HEK293 (cell line): ENCODE data around the gene PBXIP1.
A peak's percentile ranks its signal among the peaks of the same experiment; 100 is the strongest.

Experiments used
- BCL11A ChIP-seq: fragments of 450-650 bp; formaldehyde crosslinking; IDR thresholded peaks from 2 replicates; pipeline ENCODE4 v1.5.1; 2016; ENCODE audit warnings: low read depth, missing biosample characterization, missing genetic modification characterization
- IKZF3 ChIP-seq: fragments of 450-650 bp; IDR thresholded peaks from 2 replicates; pipeline ENCODE4 v1.5.0; 2018; ENCODE audit warnings: missing biosample characterization, mild to moderate bottlenecking, missing genetic modification characterization, moderate library complexity
- KLF1 ChIP-seq: fragments of 450-650 bp; formaldehyde crosslinking; IDR thresholded peaks from 2 replicates; pipeline ENCODE4 v1.5.1; 2016; ENCODE audit warnings: missing biosample characterization, missing genetic modification characterization
- MYNN ChIP-seq: fragments of 450-650 bp; formaldehyde crosslinking; IDR thresholded peaks from 2 replicates; pipeline ENCODE4 v1.5.1; 2016; ENCODE audit warnings: missing biosample characterization, missing genetic modification characterization, borderline replicate concordance
- PATZ1 ChIP-seq: fragments of 450-650 bp; formaldehyde crosslinking; IDR thresholded peaks from 2 replicates; pipeline ENCODE4 v1.5.1; 2016; ENCODE audit warnings: missing biosample characterization, missing genetic modification characterization
- SP2 ChIP-seq: fragments of 450-650 bp; formaldehyde crosslinking; IDR thresholded peaks from 2 replicates; pipeline ENCODE4 v1.5.1; 2016; ENCODE audit warnings: missing biosample characterization, missing genetic modification characterization
- SP7 ChIP-seq: fragments of 450-650 bp; formaldehyde crosslinking; IDR thresholded peaks from 2 replicates; pipeline ENCODE4 v1.5.1; 2016; ENCODE audit warnings: missing biosample characterization, missing genetic modification characterization
- TRIM28 ChIP-seq: IDR thresholded peaks from 2 replicates; pipeline ENCODE4 v1.6.1; 2011; ENCODE audit warnings: low read length, control low read depth, borderline replicate concordance
- ZBTB17 ChIP-seq: fragments of 450-650 bp; formaldehyde crosslinking; IDR thresholded peaks from 2 replicates; pipeline ENCODE4 v1.5.1; 2016; ENCODE audit warnings: missing biosample characterization, missing genetic modification characterization
- ZBTB48 ChIP-seq: fragments of 450-650 bp; formaldehyde crosslinking; IDR thresholded peaks from 2 replicates; pipeline ENCODE4 v1.5.1; 2016; ENCODE audit warnings: missing biosample characterization, missing genetic modification characterization
- ZFP69B ChIP-seq: fragments of 450-650 bp; formaldehyde crosslinking; IDR thresholded peaks from 2 replicates; pipeline ENCODE4 v1.5.1; 2016; ENCODE audit warnings: missing biosample characterization, missing genetic modification characterization
- ZNF114 ChIP-seq: fragments of 450-650 bp; formaldehyde crosslinking; IDR thresholded peaks from 2 replicates; pipeline ENCODE4 v1.5.0; 2017; ENCODE audit warnings: missing biosample characterization, missing genetic modification characterization
- ZNF132 ChIP-seq: fragments of 450-650 bp; formaldehyde crosslinking; IDR thresholded peaks from 2 replicates; pipeline ENCODE4 v1.5.1; 2017; ENCODE audit warnings: missing biosample characterization, missing genetic modification characterization, borderline replicate concordance
- ZNF174 ChIP-seq: fragments of 450-650 bp; formaldehyde crosslinking; IDR thresholded peaks from 2 replicates; pipeline ENCODE4 v1.5.0; 2017; ENCODE audit warnings: missing biosample characterization, mild to moderate bottlenecking, missing genetic modification characterization
- ZNF366 ChIP-seq: fragments of 450-650 bp; formaldehyde crosslinking; conservative IDR thresholded peaks from 2 replicates; pipeline ENCODE4 v1.5.1; 2016; ENCODE audit warnings: missing biosample characterization, missing genetic modification characterization
- ZNF37A ChIP-seq: fragments of 450-650 bp; IDR thresholded peaks from 2 replicates; pipeline ENCODE4 v1.5.1; 2018; ENCODE audit warnings: missing biosample characterization, missing genetic modification characterization
- ZNF639 ChIP-seq: fragments of 450-650 bp; formaldehyde crosslinking; IDR thresholded peaks from 2 replicates; pipeline ENCODE4 v1.5.1; 2016; ENCODE audit warnings: missing biosample characterization, missing genetic modification characterization
- ZNF664 ChIP-seq: fragments of 450-650 bp; formaldehyde crosslinking; IDR thresholded peaks from 2 replicates; pipeline ENCODE4 v1.5.1; 2016; ENCODE audit warnings: missing biosample characterization, missing genetic modification characterization
- ZNF830 ChIP-seq: fragments of 450-650 bp; IDR thresholded peaks from 2 replicates; pipeline ENCODE4 v1.5.0; 2018; ENCODE audit warnings: missing biosample characterization, missing genetic modification characterization, low read depth, mild to moderate bottlenecking, moderate library complexity
- ZXDB ChIP-seq: fragments of 450-650 bp; formaldehyde crosslinking; IDR thresholded peaks from 2 replicates; pipeline ENCODE4 v1.5.1; 2016; ENCODE audit warnings: missing biosample characterization, missing genetic modification characterization
- TF ChIP-seq, protein P1 (sequence below): fragments of 450-650 bp; formaldehyde crosslinking; IDR thresholded peaks from 2 replicates; pipeline ENCODE4 v1.5.1; 2016; ENCODE audit warnings: missing biosample characterization, missing genetic modification characterization
- TF ChIP-seq, protein P2 (sequence below): fragments of 450-650 bp; formaldehyde crosslinking; IDR thresholded peaks from 2 replicates; pipeline ENCODE4; 2016; ENCODE audit warnings: missing biosample characterization, missing genetic modification characterization
- TF ChIP-seq, protein P3 (sequence below): fragments of 450-650 bp; formaldehyde crosslinking; conservative IDR thresholded peaks from 2 replicates; pipeline ENCODE4 v1.5.1; 2016; ENCODE audit warnings: low read depth, missing biosample characterization, missing genetic modification characterization
- TF ChIP-seq, protein P4 (sequence below): fragments of 450-650 bp; formaldehyde crosslinking; IDR thresholded peaks from 2 replicates; pipeline ENCODE4 v1.5.1; 2017; ENCODE audit warnings: missing biosample characterization, missing genetic modification characterization
- TF ChIP-seq, protein P5 (sequence below): fragments of 450-650 bp; formaldehyde crosslinking; IDR thresholded peaks from 2 replicates; pipeline ENCODE4 v1.5.1; 2016; ENCODE audit warnings: missing biosample characterization, missing genetic modification characterization

Gene PBXIP1

DNA sequence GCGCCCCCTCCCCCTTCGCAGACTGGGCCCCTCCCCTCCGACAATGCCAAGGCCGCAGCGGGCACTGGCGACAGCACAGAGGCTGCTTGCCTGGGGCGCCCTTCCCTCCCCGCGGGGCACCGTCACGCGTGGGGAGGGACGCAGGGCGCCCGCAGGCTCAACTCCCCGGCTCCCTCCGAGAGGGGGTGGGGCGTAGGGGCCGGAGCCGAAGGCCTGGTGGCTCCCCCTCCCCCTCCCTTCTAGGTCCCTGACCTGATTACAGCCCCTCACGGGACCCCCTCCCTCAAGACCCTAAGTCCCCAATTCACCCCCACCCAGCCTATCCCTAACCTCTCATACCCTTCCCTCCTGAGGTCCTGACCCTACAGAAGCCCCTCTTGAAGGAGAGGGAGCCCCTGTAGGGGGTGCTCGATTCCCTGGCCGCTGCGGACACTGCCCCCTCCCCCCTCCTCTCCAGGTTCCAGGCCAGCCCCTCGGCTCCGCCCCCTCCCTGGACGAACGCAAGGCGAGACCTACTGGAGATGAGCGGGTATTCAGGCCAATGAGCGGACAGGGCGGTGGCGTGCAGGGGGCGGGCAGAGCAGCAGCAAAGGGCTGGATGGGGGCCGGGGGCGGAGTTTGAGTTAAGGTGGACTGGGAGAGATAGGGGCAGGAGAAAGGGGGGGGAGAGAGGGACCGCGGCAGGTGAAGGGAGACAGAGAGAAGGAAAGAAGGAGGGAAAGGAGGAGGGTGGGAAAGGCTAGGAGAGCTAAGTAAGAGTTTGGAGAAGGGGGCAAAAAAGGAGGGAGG lies 46.0 kb upstream of the PBXIP1 start (continued):
- TF ChIP-seq, protein P1, sequence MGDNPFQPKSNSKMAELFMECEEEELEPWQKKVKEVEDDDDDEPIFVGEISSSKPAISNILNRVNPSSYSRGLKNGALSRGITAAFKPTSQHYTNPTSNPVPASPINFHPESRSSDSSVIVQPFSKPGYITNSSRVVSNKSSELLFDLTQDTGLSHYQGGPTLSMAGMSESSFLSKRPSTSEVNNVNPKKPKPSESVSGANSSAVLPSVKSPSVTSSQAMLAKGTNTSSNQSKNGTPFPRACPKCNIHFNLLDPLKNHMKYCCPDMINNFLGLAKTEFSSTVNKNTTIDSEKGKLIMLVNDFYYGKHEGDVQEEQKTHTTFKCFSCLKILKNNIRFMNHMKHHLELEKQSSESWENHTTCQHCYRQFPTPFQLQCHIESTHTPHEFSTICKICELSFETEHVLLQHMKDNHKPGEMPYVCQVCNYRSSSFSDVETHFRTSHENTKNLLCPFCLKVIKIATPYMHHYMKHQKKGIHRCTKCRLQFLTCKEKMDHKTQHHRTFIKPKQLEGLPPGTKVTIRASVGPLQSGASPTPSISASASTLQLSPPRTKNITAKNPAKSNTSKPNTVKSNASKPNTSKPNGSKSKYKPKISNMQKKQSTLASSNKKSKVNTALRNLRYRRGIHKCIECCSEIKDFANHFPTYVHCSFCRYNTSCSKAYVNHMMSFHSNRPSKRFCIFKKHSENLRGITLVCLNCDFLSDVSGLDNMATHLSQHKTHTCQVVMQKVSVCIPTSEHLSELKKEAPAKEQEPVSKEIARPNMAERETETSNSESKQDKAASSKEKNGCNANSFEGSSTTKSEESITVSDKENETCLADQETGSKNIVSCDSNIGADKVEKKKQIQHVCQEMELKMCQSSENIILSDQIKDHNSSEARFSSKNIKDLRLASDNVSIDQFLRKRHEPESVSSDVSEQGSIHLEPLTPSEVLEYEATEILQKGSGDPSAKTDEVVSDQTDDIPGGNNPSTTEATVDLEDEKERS (tag by site-specific recombination), result peak; percentile 88
- TF ChIP-seq ZFP69B (tag by site-specific recombination), result peak; percentile 70
- TF ChIP-seq ZNF114 (tag by site-specific recombination), result no peak
- TF ChIP-seq, protein P2, sequence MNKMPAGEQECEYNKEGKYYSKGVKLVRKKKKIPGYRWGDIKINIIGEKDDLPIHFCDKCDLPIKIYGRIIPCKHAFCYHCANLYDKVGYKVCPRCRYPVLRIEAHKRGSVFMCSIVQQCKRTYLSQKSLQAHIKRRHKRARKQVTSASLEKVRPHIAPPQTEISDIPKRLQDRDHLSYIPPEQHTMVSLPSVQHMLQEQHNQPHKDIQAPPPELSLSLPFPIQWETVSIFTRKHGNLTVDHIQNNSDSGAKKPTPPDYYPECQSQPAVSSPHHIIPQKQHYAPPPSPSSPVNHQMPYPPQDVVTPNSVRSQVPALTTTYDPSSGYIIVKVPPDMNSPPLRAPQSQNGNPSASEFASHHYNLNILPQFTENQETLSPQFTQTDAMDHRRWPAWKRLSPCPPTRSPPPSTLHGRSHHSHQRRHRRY (tag by site-specific recombination), result peak; percentile 24; the same call in 1 of the 2 replicates
- peak; percentile 98 for TF ChIP-seq ZNF366 (tag by site-specific recombination)
- no peak for TF ChIP-seq ZNF830
- peak; percentile 95 for TF ChIP-seq ZBTB17
- no peak for TF ChIP-seq ZNF132 (tag by site-specific recombination)
- peak; percentile 8; the same call in 1 of the 2 replicates for TF ChIP-seq IKZF3 (tag by site-specific recombination)
- no peak for TF ChIP-seq ZNF664 (tag by site-specific recombination)
- TF ChIP-seq ZBTB48, result peak; percentile 98
- TF ChIP-seq KLF1, result peak; percentile 28; the same call in 1 of the 2 replicates
- TF ChIP-seq ZNF639 (tag by site-specific recombination), result 0 out of 2 replicates have a peak, but pooled peaks have one; percentile 32
- TF ChIP-seq, protein P3, sequence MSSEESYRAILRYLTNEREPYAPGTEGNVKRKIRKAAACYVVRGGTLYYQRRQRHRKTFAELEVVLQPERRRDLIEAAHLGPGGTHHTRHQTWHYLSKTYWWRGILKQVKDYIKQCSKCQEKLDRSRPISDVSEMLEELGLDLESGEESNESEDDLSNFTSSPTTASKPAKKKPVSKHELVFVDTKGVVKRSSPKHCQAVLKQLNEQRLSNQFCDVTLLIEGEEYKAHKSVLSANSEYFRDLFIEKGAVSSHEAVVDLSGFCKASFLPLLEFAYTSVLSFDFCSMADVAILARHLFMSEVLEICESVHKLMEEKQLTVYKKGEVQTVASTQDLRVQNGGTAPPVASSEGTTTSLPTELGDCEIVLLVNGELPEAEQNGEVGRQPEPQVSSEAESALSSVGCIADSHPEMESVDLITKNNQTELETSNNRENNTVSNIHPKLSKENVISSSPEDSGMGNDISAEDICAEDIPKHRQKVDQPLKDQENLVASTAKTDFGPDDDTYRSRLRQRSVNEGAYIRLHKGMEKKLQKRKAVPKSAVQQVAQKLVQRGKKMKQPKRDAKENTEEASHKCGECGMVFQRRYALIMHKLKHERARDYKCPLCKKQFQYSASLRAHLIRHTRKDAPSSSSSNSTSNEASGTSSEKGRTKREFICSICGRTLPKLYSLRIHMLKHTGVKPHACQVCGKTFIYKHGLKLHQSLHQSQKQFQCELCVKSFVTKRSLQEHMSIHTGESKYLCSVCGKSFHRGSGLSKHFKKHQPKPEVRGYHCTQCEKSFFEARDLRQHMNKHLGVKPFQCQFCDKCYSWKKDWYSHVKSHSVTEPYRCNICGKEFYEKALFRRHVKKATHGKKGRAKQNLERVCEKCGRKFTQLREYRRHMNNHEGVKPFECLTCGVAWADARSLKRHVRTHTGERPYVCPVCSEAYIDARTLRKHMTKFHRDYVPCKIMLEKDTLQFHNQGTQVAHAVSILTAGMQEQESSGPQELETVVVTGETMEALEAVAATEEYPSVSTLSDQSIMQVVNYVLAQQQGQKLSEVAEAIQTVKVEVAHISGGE (tag by site-specific recombination), result peak; percentile 26
- TF ChIP-seq ZXDB (tag by site-specific recombination), result peak; percentile 98; the same call in 1 of the 2 replicates
- TF ChIP-seq, protein P4, sequence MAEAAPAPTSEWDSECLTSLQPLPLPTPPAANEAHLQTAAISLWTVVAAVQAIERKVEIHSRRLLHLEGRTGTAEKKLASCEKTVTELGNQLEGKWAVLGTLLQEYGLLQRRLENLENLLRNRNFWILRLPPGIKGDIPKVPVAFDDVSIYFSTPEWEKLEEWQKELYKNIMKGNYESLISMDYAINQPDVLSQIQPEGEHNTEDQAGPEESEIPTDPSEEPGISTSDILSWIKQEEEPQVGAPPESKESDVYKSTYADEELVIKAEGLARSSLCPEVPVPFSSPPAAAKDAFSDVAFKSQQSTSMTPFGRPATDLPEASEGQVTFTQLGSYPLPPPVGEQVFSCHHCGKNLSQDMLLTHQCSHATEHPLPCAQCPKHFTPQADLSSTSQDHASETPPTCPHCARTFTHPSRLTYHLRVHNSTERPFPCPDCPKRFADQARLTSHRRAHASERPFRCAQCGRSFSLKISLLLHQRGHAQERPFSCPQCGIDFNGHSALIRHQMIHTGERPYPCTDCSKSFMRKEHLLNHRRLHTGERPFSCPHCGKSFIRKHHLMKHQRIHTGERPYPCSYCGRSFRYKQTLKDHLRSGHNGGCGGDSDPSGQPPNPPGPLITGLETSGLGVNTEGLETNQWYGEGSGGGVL (tag by site-specific recombination), result peak; percentile 96
- TF ChIP-seq ZNF174 (tag by site-specific recombination), result no peak
- TF ChIP-seq SP7 (tag by site-specific recombination), result peak; percentile 71; the same call in 1 of the 2 replicates
- no peak for TF ChIP-seq TRIM28
- TF ChIP-seq PATZ1 (tag by site-specific recombination), result peak; percentile 99
- TF ChIP-seq BCL11A (tag by site-specific recombination), result peak; percentile 94
- TF ChIP-seq, protein P5, sequence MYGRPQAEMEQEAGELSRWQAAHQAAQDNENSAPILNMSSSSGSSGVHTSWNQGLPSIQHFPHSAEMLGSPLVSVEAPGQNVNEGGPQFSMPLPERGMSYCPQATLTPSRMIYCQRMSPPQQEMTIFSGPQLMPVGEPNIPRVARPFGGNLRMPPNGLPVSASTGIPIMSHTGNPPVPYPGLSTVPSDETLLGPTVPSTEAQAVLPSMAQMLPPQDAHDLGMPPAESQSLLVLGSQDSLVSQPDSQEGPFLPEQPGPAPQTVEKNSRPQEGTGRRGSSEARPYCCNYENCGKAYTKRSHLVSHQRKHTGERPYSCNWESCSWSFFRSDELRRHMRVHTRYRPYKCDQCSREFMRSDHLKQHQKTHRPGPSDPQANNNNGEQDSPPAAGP, result peak; percentile 23
- peak; percentile 73; the same call in 1 of the 2 replicates for TF ChIP-seq ZNF37A (tag by site-specific recombination)
- TF ChIP-seq SP2 (tag by site-specific recombination), result peak; percentile 94
- 0 out of 2 replicates have a peak, but pooled peaks have one; percentile 19 for TF ChIP-seq MYNN (tag by site-specific recombination)
